Spleen (tissue), 7 donors: ENCODE results near the gene WDFY1.

ENCODE experiments used
- CTCF ChIP-seq, 11 experiments: fragments of 200-600 bp in 7 of 11; fragments of 450-650 bp in 4 of 11; sonication (generic) in 4 of 11; IDR thresholded peaks in 8 of 11; conservative IDR thresholded peaks in 3 of 11; 1 replicate in 7 of 11; 2 replicates in 4 of 11; pipeline versions ENCODE4 v1.4.0 to v1.8.0; 2016 to 2021; ENCODE audit warnings: antibody characterized with exemption in 11 of 11, inconsistent platforms in 4 of 11, mild to moderate bottlenecking in 1 of 11
- POLR2A ChIP-seq, 3 donors: fragments of 450-650 bp; IDR thresholded peaks; one replicate each; pipeline ENCODE4 v1.5.1; 2017; ENCODE audit warnings: antibody characterized with exemption in 3 of 3, mild to moderate bottlenecking in 1 of 3
- donor health status: DM: no; HTN: no; CAD: no; lungs with moderate emphysema.
- donor health status: DM: no; HTN: no; CAD: no.
- donor health status: DM: no; HTN: no; CAD: no.

GRCh38 chr2:223834431-223834830 is 110.7 kb downstream of the WDFY1 start:
- no peak for TF ChIP-seq POLR2A (IDR thresholded peaks at IDR 0.05)
- no peak for TF ChIP-seq CTCF (IDR thresholded peaks at IDR 0.05 in 8 of 11, conservative IDR thresholded peaks at IDR 0.05 in 3 of 11)
